Upper lobe of left lung (tissue), 4 donors: ENCODE measurements around the gene TLE3.

Experiments
- EP300 ChIP-seq, 4 donors: sonication (generic); formaldehyde crosslinking; IDR thresholded peaks; one replicate each; pipeline ENCODE4 v1.5.1; 2017; ENCODE audit warnings: antibody characterized with exemption in 4 of 4, control low read depth in 2 of 4
- POLR2A ChIP-seq, 4 donors: fragments of 450-650 bp; IDR thresholded peaks; one replicate each; pipeline ENCODE4 v1.5.1; 2016 to 2017; ENCODE audit warnings: antibody characterized with exemption in 4 of 4, mild to moderate bottlenecking in 2 of 4
- POLR2AphosphoS5 ChIP-seq, 2 donors: sonication (generic); formaldehyde crosslinking; IDR thresholded peaks; one replicate each; pipeline ENCODE4 v1.5.1; 2017; ENCODE audit warnings: antibody characterized with exemption in 2 of 2
- TF ChIP-seq, protein P1 (sequence below), 6 experiments: fragments of 450-650 bp in 4 of 6; fragments of 200-600 bp in 2 of 6; sonication (generic) in 2 of 6; IDR thresholded peaks; one replicate each; pipeline ENCODE4 v1.5.1; 2016 to 2019; ENCODE audit warnings: antibody characterized with exemption in 6 of 6

DNA sequence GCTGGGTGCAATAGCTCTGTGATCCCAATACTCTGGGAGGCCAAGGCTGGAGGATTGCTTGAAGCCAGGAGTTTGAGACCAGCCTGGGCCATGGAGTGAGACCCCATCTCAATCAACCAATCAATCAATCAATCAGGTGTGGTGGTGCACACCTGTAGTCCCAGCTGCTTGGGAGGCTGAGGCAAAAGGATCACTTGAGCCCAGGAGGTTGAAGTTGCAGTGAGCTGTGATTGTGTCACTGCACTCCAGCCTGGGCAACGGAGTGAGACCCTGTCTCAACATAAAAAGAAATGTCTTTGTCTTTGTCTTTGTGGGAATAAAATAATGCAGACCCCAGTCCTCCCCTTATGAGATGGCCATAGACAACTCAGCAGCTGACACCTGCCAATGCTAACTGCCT, 34.9 kb upstream of the TLE3 start:
- TF ChIP-seq, protein P1, sequence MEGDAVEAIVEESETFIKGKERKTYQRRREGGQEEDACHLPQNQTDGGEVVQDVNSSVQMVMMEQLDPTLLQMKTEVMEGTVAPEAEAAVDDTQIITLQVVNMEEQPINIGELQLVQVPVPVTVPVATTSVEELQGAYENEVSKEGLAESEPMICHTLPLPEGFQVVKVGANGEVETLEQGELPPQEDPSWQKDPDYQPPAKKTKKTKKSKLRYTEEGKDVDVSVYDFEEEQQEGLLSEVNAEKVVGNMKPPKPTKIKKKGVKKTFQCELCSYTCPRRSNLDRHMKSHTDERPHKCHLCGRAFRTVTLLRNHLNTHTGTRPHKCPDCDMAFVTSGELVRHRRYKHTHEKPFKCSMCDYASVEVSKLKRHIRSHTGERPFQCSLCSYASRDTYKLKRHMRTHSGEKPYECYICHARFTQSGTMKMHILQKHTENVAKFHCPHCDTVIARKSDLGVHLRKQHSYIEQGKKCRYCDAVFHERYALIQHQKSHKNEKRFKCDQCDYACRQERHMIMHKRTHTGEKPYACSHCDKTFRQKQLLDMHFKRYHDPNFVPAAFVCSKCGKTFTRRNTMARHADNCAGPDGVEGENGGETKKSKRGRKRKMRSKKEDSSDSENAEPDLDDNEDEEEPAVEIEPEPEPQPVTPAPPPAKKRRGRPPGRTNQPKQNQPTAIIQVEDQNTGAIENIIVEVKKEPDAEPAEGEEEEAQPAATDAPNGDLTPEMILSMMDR (IDR thresholded peaks at IDR 0.05) = no peak
- no peak for TF ChIP-seq POLR2A (IDR thresholded peaks at IDR 0.05)
- no peak for TF ChIP-seq EP300 (IDR thresholded peaks at IDR 0.05)
- no peak for TF ChIP-seq POLR2AphosphoS5 (IDR thresholded peaks at IDR 0.05)
